Measurements from ENCODE around the gene ZNF561. TPM values are rescaled to one million over a fixed set of nuclear protein-coding genes. Genes with fewer than 3 reads are reported as not detected.
"Not testable (repeated sequence)": the region's sequence is repeated elsewhere in the genome, so short reads cannot be mapped to it uniquely, and the experiment has no call there.

ZNF561 gene
- total RNA-seq, 1 donor from 2014 or later = 39.5 TPM

GRCh38 chr19:9582081-9582725 is 38.8 kb downstream of the ZNF561 start:
- not testable (repeated sequence) for DNase-seq (ENCODE audit: low spot score in 2 of 2); FAIRE-seq

GRCh38 chr19:9580728-9581127 is 40.3 kb downstream of the ZNF561 start:
- no peak for DNase-seq (ENCODE audit: low spot score in 2 of 2)
- FAIRE-seq = no peak

GRCh38 chr19:9570255-9570654 is 50.8 kb downstream of the ZNF561 start:
- no peak for FAIRE-seq
- DNase-seq (ENCODE audit: low spot score in 2 of 2) = no peak

- FAIRE-seq (no peak), DNase-seq (ENCODE audit: low spot score in 2 of 2) (no peak)
Measured at GRCh38 chr19:9566729-9567128, 54.3 kb downstream of the ZNF561 start.

GRCh38 chr19:9565900-9566705 is 54.9 kb downstream of the ZNF561 start:
- DNase-seq (ENCODE audit: low spot score in 2 of 2) (no peak), FAIRE-seq (no peak)

Other genes starting within 250 kb of the ZNF561 start
- gene ZNF266, start 185.7 kb downstream of the ZNF561 start, total RNA-seq = 14.3 TPM
- 0.41 TPM for gene ZNF560, start 122.6 kb downstream of the ZNF561 start, total RNA-seq
- gene ZNF426, start 82.6 kb downstream of the ZNF561 start, total RNA-seq = 19.6 TPM
- gene ZNF121, start 36.7 kb downstream of the ZNF561 start, total RNA-seq = 106 TPM
- 87.2 TPM for gene ZNF562, start 53.9 kb upstream of the ZNF561 start, total RNA-seq
- 17.1 TPM for gene ZNF846, start 147.5 kb upstream of the ZNF561 start, total RNA-seq
- gene FBXL12, start 197.8 kb upstream of the ZNF561 start, total RNA-seq = 6.5 TPM
- gene UBL5, start 206.7 kb upstream of the ZNF561 start, total RNA-seq = 97.4 TPM
- 67.3 TPM for gene PIN1, start 214.1 kb upstream of the ZNF561 start, total RNA-seq